HG02840 (cell line): ENCODE measurements around the gene CALML6.

Experiments used
- ATAC-seq: cut with Tn5 transposase; IDR thresholded peaks from one replicate; pipeline ENCODE4 v1.9.1; 2021; ENCODE audit warnings: mild to moderate bottlenecking, moderate library complexity, moderate number of reproducible peaks; ENCODE audit not compliant: unreplicated experiment, low FRiP score

CALML6 gene

DNA sequence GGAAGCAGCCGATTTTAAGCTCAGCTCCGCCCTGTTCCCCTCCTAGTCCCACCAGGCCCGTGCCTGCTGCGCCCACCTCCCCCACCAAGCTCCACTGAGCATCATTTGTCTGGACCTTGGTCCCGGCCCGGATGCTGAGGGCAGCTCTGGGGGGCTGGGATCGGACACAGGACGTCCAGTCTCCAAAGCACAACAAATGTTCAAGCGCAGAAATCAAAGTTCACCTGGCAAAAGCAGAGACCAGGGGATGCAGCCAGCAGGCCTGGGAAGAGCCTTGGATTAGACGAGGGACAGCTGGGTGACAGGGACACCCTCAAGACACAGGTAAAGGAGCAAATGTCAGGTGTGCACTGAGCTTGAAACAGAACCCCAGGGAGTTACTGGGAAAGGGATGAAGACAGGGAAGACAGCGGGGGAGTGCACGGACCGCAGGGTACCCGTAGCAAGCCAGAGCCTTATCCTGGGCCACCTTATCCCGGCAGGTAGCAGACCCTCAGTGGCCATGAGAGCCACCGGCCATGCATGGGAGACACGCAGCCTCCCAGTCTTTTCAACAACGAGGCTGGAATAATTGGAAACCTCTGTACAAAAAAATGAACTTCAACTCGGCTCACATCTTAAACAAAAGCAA, 26.3 kb downstream of the CALML6 start:
- no peak for ATAC-seq

DNA sequence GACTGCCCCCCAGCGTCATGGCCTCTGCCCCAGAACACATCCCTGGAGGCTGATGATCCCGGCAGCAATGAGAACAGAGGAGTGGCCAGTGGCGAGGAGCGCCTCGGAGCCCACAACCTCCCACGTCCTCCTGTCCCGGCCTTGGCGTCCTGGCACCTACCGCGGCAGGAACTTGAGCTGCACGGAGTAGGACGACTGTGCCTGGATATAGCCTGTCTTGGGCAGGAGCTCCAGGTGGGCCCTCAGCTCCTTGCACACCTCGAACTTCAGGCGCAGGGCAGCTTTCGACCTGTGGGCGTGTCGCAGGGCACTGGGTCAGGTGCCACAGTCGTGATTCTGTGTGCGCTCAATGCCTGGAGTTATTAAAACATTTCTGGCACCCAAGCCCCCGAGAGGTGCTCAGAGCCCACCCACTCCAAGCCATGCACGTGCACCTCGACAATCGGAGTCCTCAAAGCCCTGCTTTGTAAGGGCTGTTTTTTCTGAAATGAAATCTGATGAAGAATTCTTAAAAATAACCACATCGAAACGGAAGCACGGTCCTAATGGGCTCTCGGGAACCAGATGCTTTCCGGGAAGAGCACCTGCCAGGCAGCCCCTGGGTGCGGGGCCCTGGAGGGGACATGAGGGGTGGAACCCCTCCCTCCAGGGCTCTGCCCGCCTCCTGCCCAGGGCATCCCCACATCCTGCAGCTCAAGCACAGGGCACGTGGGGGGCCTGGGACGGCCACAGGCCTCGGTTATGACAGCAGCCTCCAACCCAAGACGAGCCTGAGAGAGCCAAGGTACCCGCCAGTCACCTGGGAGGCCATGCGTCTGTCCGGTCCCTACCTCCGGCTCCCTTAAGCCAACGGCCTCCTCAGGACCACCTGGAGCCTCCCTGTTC, 27.1 kb downstream of the CALML6 start:
- ATAC-seq, result no peak

DNA sequence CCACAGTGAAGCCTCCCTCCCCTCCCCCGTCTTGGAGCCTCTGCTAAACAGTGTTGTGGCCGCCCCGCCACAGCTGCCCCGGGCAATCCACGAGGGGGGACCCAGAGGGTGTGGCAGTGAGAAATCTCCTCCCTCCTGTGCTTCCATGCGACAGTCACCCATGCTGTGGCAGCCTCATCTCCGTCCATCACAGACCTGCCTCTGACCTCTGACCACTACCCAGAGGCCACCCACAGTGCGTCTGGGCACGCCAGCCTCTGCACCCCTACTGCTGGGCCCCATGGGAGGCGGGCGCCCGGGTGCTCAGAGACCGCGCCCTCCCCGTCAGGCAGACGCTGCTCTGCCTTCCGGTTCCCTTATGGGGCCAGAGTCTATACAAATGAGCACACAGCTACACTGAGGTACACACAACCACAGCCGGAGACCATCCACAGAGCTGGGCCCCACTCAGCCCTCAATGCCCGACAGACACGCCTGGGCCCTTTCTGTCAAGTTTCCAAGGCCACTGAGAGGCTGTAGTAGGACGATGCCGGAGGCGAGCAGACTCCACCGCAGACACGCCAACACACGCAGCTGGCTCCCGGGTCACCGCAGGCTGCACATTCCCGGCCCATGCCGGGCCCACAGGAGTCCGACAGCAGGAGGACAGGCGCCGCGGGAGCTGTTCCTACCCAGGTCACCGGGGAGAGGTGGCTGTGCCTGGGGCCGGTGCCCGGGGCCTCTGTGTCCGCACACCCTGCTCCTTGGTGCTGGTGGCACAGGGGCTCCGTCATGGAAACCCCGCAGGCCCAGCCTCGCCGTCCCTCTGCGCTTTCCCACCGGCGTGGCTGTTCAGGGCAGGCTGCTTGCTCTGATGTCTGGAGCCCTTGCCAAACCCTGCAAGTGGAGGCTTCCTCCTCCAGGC, 27.9 kb downstream of the CALML6 start:
- no peak for ATAC-seq

DNA sequence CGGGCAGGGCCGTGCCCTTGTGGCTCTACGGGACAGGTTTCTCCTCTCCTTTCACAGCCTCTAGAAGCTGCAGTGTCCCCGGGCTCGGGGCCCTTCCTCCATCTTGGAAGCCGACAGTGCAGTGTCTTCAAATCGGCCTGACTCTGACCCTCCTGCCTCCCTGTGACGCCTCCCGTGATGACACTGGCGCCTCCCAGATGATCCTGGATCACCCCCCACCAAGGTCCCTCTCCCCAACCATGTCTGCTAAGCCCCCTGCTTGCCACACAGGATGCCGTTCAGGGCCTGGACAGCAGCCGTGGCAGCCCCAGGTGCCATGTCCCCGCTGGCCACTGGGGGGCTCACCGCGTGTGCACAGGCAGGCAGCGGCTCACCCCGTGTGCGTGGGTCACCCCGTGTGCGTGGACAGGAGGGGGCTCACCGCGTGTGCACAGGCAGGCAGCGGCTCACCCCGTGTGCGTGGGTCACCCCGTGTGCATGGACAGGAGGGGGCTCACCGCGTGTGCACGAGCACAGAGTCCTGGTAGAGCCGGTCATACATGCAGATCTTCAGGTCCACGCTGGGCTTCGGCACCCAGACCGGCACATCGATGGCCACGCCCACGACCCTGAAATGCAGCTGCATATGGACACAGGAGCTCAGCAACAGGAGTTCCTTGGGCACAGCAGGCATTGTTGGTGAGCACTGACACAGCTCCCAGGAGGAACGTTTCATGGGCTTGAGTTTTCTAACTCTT, 28.9 kb downstream of the CALML6 start:
- ATAC-seq, result no peak

DNA sequence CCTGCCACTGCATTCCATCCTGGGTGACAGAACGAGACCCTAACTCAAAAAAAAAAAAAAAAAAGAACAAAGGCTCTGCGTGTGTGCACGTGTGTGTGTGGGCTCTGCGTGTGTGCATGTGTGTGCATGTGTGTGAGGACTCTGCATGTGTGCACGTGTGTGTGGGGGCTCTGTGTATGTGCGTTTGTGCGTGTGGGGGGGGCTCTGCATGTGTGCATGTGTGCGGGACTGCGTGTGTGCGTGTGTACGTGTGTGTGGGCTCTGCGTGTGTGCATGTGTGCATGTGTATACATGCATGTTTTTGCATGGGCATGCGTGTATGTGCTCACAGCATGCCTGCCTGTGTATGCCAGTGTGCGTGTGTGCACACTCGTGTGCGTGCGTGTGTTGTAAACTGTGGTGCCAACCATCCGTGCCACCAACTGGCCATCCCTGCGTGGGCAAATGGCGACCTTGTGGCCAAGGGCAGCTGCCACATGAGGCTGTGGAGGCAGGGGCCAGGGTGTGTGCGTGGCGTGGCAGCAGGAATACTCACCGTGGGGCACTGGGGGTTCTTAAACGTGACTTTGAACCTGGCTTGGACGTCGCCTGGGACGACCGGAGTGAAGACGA, 30.8 kb downstream of the CALML6 start:
- no peak for ATAC-seq

DNA sequence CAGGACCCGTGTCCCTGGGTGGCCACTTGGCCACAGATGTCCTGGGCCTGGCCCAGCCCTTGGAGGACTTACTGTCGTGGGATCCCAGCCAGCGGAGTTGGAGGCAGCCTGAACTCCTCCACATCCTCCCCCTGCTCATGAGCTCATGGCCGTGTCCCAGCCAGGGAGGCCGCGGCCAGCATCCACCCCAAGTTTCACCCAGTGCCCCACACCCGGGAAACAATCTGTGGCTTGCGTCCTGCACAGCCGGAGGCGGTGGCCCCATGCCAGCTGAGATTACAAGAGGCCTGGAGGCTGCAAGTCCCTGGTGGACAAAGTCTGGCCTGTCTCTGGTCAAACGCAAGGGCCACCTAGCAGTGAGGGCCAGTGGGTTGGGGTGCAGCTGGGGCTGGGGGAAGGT, 31.5 kb downstream of the CALML6 start:
- no peak for ATAC-seq

DNA sequence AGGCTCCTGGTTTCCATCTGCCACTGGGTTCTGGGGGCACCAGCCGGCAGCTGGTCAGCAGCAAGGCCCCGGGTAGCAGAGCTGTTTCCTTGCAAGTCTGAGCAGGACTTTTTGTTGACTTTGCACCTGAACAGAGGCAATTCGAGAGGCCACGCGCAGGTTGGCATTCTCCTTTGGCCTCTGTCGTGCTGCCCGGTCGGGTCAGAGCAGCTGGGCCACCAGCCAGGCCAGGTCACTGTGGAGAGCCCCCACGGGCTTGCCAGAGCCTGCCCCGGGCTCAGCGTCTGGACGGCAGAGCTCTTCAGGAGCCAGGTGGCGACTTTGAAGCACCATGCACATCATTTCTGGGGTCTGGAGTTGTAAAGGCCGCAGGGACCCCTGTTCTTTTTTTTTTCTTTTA, 32.4 kb downstream of the CALML6 start:
- ATAC-seq, result no peak

DNA sequence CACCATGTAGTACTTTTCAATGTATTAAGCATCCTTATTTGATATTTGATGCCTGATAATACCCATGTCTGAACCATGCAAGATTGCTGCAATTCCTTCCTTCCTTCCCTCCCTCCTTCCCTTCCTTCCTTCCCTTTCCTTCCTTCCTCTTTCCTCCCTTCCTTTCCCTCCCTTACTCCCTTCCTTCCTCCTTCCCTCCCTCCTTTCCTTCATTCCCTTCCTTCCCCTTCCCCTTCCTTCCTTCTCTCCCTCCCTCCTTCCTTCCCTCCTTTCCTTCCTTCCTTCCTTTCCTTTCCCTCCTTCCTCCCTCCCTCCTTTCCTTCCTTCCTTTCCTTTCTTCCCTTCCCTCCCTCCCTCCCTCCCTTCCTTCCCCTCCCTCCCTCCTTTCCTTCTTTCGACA, 33.7 kb downstream of the CALML6 start:
- ATAC-seq, result no peak

DNA sequence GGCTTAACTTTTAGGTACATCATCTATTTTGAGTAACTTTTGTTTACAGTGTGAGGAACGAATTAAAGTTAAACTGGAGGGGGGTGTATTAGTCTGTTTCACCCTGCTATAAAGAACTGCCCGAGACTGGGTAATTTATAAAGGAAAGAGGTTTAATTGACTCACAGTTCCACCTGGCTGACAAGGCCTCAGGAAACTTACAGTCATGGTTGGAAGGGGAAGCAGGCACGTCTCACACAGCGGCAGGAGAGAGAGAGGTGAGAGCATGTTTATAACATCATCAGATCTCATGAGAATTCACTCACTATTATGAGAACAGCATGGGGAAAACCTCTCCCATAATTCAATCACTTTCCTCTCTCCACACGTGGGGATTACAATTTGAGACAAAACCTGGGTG, 35.9 kb downstream of the CALML6 start:
- no peak for ATAC-seq

DNA sequence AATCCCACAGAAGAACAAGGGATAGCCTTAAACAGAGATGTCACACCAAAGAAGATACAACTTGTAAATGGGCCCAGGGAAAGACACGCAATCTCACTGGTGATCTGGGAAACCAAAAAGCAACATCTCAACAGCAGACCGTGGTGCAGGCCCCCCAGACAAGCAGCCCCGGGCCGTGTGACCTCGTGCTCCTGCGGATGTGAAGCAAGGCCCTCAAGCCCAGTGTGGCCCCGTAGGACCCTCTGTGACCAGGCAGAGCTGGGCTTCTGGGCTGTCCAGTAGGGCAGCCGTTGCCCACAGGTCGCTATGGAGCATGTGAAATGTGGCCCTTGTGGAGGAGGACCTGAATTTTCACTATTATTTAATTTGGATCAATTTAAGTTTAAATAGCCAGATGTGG, 39.0 kb downstream of the CALML6 start:
- ATAC-seq, result no peak

DNA sequence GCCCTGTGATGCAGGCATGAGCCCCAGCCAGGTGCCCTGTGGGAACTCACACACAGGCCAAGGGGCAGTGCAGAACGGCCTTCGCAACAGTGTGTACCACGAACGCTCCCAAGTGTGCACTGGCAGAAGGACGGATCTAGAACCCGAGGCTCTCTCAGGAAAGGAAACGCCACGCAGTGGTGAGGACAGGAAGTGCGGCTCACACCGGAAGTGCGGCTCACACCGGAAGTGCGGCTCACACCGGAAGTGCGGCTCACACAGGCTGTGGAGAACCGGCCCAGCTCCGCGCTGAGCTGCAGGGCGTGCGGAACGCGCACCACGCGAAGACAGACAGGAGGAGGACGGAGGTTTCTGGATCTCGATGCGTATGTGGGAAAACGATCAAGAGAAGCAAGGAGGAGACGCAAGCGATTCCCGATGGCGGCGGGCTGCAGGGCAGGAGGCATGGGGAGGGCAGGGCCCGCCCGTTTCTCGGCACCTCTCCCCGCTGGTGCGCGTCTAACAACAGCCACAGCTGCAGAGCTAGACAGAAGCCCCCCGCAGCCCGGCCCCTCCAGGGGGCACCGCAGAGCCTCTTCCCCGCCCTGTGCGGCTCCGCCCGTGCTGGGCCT, 39.9 kb downstream of the CALML6 start:
- ATAC-seq, result no peak

DNA sequence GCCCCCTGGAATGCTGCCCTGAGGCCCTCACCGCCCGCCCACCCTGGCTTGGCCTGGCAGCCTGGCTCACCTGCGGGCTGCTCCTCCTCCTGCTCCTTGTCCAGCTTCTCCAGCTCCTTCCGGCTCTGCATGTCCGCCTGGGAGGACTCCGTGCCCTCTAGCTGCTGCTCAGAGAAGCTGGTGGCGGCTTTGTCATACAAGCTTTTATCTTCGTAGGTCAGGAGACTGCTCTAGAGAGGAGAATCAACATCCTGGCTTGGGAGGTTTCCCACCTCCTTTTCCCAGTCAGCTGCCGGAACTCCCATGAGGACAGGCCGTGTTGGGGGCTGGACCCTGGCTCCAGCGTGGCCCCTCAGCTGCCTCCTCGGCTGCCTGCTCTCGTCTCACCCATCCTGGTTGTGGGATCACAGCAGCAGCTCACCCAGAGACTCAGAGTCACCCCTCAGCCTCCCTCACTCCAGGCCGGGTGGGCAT, 40.6 kb downstream of the CALML6 start:
- ATAC-seq, result no peak

DNA sequence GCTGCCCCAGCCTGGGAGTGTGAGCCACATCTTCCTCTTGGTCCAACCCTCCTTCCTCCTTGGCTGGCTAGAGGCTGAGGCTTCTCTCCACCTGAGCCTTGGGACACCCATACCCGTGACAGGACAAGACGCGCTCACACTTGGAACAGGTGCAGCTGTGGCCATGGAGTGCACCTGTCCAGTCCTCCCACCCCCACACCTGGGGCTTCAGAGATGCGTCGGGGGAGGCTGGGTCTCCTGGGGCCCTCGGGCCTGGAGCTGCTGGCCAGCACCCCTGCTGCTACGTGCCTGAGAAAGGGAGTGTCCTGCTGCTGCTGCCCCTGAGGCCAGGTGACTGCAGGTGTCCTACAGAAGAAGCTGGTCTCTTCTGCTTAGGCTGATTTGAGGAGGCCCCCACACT, 41.0 kb downstream of the CALML6 start:
- no peak for ATAC-seq

DNA sequence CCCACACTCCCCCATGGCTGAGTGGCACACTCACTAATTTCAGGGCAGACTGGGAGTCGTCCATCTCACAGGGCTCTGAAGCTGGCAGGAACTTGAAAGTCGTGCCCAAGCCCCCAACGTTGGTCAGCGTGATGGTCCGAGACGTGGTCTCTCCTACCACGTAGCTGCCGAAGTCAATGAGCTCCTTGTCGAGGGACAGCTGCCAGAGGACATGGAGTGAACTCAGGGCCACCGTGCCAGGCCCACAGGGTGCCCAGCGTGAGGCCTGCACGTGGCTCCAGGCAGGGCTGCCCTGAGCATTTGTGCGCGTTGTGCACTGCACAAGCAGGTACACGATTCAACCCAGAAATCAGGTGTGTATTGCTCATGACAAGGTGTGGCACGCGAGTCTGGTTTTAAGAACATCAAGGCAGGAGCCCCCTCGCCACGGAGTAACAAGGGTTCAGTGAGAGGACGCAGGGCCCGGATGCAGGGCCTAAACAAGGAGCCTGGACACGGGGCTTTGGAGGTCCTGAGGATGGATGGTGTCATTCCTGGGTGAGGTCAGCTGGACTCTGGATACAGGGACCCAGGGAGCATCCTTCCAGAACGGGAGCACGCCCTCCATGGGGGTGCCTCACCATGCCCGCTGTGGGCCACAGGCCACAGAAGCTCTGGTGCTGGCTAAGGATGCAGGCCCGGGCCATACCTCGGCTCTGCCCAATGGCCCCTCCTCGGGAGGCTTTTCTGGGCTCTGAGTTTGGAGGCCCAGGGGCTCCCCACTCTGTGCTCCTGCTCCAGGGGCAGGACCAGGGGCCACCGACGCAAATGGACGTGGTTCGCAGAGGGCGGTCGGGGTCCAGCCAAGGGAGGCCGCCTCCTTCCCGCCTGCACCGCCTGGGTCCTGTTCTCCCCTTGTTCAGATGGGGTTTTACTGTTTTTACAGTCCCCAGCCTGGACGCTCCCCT, 41.8 kb downstream of the CALML6 start:
- ATAC-seq, result no peak

DNA sequence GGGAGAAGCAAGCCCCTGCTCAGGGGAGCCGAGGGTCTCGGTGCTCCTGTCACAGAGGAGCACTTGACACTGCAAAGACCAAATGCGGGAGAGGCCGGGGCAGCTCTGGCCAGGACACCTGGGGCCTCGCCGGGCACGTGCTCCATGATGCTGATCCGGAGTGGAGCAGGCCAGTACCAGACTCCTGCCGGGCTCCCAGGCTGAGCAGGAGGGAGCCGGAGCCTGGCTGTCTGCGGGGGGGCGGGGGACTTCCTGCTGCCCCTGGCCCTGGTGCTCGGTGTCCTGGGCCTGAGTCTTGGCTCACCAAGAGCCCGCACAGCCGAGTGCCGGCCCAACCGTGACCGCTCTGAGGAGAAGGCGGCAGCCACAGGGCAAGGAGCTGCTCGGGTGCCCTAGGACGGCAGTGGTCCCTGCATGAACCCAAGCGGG, 42.5 kb downstream of the CALML6 start:
- ATAC-seq, result no peak

DNA sequence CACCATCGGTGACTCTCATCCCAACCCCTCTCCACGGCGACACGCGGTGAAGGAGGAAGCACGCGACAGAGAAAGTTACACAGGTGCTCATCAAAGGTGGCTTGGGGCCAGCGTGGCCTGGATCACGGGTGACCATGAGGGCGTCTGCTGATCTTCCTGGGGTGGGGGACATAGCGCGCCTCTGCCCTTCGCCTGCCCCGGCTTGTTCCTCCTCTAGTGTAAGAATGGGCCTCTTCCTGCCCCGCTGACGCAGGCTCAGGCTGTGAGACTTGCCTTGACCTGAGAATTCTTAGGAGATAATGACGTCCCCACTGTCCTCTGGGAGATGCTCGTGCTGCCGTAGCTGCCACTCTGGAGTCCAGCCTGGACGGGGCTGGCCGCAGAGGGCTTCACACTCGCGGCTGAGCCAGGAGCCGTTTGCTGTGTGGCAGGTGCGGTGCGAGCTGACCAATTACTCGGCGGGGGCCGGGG, 43.0 kb downstream of the CALML6 start:
- ATAC-seq, result no peak

DNA sequence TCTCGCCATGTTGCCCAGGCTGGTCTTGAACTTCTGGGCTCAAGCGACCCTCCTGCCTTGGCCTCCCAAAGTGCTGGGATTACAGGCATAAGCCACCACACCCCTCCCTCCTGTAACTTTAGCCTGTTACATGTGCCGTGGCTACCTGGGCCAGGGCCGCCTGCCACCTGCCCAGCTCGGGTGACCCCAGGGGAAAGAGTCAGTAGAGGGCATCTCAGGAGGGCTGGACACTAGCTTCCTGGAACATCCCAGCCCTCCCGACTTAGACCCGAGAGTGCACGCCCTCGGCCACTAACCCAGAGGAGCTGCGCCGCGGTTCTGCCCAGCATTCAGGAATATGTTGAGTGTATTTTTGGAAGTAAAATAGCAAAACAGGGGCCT, 44.4 kb downstream of the CALML6 start:
- ATAC-seq, result no peak

DNA sequence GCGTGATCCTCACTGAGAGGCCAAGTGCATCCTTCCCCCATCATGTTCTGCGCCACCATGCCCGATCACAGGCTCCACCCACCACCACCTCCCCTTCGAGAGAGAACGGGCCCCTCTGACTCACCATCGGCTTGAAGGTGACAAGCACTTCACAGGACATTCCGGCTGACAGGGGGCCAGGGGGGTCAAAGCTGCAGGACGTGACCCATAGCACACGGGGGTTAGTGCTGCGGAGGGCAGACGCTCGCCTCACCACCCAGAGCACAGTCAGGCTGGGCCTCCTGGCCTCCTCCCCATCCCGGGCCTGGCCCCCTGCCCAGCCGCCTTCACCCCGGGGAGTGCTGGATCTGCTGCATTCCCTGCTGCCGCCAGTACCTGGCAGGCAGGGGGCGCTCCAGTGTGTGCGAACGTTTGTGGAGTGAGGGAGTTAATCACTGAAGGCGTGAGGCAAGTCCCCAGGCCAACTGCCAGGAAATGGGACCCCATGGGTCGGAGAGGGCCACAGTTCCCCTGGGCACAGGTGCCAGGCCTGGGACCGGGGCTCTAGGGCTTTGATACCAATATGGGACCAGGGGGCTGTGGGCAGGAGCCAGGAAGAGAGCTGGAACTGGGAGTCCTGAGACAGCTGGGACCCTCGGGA, 44.9 kb downstream of the CALML6 start:
- ATAC-seq, result no peak
